GM12891 (cell line): ENCODE measurements around the gene DOC2A.

Source experiments
- PAX5 ChIP-seq: IDR thresholded peaks from 2 replicates; pipeline ENCODE4 v1.6.1; 2011; ENCODE audit warnings: low read length, moderate library complexity, mild to moderate bottlenecking; ENCODE audit not compliant: insufficient read depth, severe bottlenecking
- POLR2A ChIP-seq: IDR thresholded peaks from 2 replicates; pipeline ENCODE4 v1.6.1; 2011; ENCODE audit warnings: low read depth, low read length, control low read depth
- POLR2AphosphoS5 ChIP-seq: IDR thresholded peaks from 2 replicates; pipeline ENCODE4 v1.6.1; 2011; ENCODE audit warnings: low read depth, low read length, control low read depth
- POU2F2 ChIP-seq: IDR thresholded peaks from 2 replicates; pipeline ENCODE4 v1.6.1; 2011; ENCODE audit warnings: low read depth, mild to moderate bottlenecking, control low read depth, low read length, moderate library complexity
- TAF1 ChIP-seq: IDR thresholded peaks from 2 replicates; pipeline ENCODE4 v1.6.1; 2011; ENCODE audit warnings: low read depth, low read length, control low read depth

- no peak for TF ChIP-seq POLR2A
- TF ChIP-seq POLR2AphosphoS5 = no peak
- TF ChIP-seq PAX5 = no peak
- no peak for TF ChIP-seq TAF1
- TF ChIP-seq POU2F2 = no peak
Observed at GRCh38 chr16:29996766-29997250, 14.0 kb downstream of the DOC2A start.
